Sigmoid colon (tissue), 7 donors: ENCODE data around the gene ARTN. TPM values are rescaled to one million over a fixed set of nuclear protein-coding genes. Genes with fewer than 3 reads are reported as not detected.

ENCODE experiments used
- DNase-seq: peaks from one replicate; pipeline ENCODE4 v3.0.0-alpha.2; 2019
- H3K27ac ChIP-seq, 4 donors: fragments of 200-600 bp; sonication (generic); one replicate each; pipeline ENCODE4 v1.5.1; 2016 to 2019; ENCODE audit warnings: mild to moderate bottlenecking in 1 of 4
- H3K27me3 ChIP-seq, 3 donors: fragments of 200-600 bp; sonication (generic); one replicate each; pipeline ENCODE4 v1.5.1; 2019; ENCODE audit warnings: mild to moderate bottlenecking in 1 of 3
- H3K36me3 ChIP-seq, 4 donors: fragments of 200-600 bp; sonication (generic); one replicate each; pipeline ENCODE4 v1.5.1; 2016 to 2019
- H3K4me1 ChIP-seq, 4 donors: fragments of 200-600 bp; sonication (generic); one replicate each; pipeline ENCODE4 v1.5.1; 2017 to 2019
- H3K4me3 ChIP-seq, 4 donors: fragments of 200-600 bp; sonication (generic); one replicate each; pipeline ENCODE4 v1.5.1; 2017 to 2019; ENCODE audit warnings: mild to moderate bottlenecking in 2 of 4, moderate library complexity in 1 of 4
- H3K9me3 ChIP-seq, 4 donors: fragments of 200-600 bp in 3 of 4; sonication (generic) in 3 of 4; one replicate each; pipeline versions ENCODE4 v1.5.1 to v1.6.1; 2013 to 2019
- CTCF ChIP-seq, 4 experiments: fragments of 450-650 bp in 3 of 4; fragments of 200-600 bp in 1 of 4; IDR thresholded peaks; one replicate each; pipeline ENCODE4 v1.5.1; 2016 to 2019; ENCODE audit warnings: antibody characterized with exemption in 4 of 4, mild to moderate bottlenecking in 3 of 4, moderate library complexity in 2 of 4
- EP300 ChIP-seq, 4 donors: sonication (generic); formaldehyde crosslinking; IDR thresholded peaks; one replicate each; pipeline ENCODE4 v1.6.1; 2017; ENCODE audit warnings: antibody characterized with exemption in 4 of 4
- POLR2A ChIP-seq, 2 donors: fragments of 450-650 bp; IDR thresholded peaks; one replicate each; pipeline ENCODE4 v1.6.1; 2016; ENCODE audit warnings: antibody characterized with exemption in 2 of 2, mild to moderate bottlenecking in 2 of 2, moderate library complexity in 2 of 2
- POLR2AphosphoS5 ChIP-seq, 4 donors: sonication (generic); formaldehyde crosslinking; IDR thresholded peaks; one replicate each; pipeline ENCODE4 v1.6.1; 2017; ENCODE audit warnings: antibody characterized with exemption in 4 of 4
- WGBS, 2 donors: extraction: QIAGEN DNeasy Blood & Tissue Kit; methylation state at CpG; one replicate each; pipeline ENCODE4 v1.1.7; 2013; 5-methylcytosine and 5-hydroxymethylcytosine counted together
- intact Hi-C: fragments of 100-400 bp; cut with DNase I; formaldehyde crosslinking; loops from one replicate; pipeline ENCODE4 v1.15.1; 2023
- polyA plus RNA-seq, 3 donors: library from polyadenylated mRNA; stranded (reverse); fragments of 200-250 nt; gene quantifications; one replicate each; pipeline ENCODE4 v1.2.3, GENCODE V29; 2013
- total RNA-seq, 4 donors: library from RNA; depleted of rRNA; stranded (reverse); fragments of >200 nt; gene quantifications; one replicate each; pipeline ENCODE4 v1.1.0, GENCODE V29; 2016
- donor health status: healthy with polysubstance abuse.
- donor health status: Bipolar disorder and iron deficiency.
- donor health status: healthy.

ARTN gene
- total and polyA plus RNA-seq, 7 donors, result 0.99 to 8.1 (median 2.4) TPM; not detected in 2

- no peaks in the 10 kb centered on the region for H3K27me3 ChIP-seq
- intact Hi-C loops, result no loop called here
- no peaks in the 10 kb centered on the region for H3K4me1 ChIP-seq
- no peak overlapping the region for H3K27ac ChIP-seq
- H3K4me3 ChIP-seq, result no peak overlapping the region
- H3K9me3 ChIP-seq, result no peaks in the 10 kb centered on the region
- 94 to 95% methylated on average over 3 of the region's 3 CpGs for WGBS, 2 donors
- no peak for DNase-seq
- H3K36me3 ChIP-seq, result peaks cover 0 to 88% (median 38%) of the 10 kb centered on the region in 4 donors
- TF ChIP-seq EP300 (IDR thresholded peaks at IDR 0.05) (no peak), POLR2AphosphoS5 (IDR thresholded peaks at IDR 0.05) (no peak), POLR2A (IDR thresholded peaks at IDR 0.05) (no peak), CTCF (IDR thresholded peaks at IDR 0.05) (no peak)
Observed at GRCh38 chr1:43963006-43963405, 29.4 kb downstream of the ARTN start.

GRCh38 chr1:43963890-43964289, 30.3 kb downstream of the ARTN start:
- 90 to 92% methylated on average over 5 of the region's 5 CpGs for WGBS, 2 donors
- Histone ChIP-seq H3K9me3 (no peaks in the 10 kb centered on the region), H3K27me3 (no peaks in the 10 kb centered on the region), H3K27ac (no peak overlapping the region), H3K4me3 (no peak overlapping the region), H3K36me3 (peaks cover 0 to 79% (median 29%) of the 10 kb centered on the region in 4 donors), H3K4me1 (no peaks in the 10 kb centered on the region)
- no peak for TF ChIP-seq POLR2AphosphoS5 (IDR thresholded peaks at IDR 0.05)
- TF ChIP-seq EP300 (IDR thresholded peaks at IDR 0.05), result no peak
- no peak for TF ChIP-seq CTCF (IDR thresholded peaks at IDR 0.05)
- TF ChIP-seq POLR2A (IDR thresholded peaks at IDR 0.05), result no peak
- intact Hi-C loops, result no loop called here
- no peak for DNase-seq

DNA sequence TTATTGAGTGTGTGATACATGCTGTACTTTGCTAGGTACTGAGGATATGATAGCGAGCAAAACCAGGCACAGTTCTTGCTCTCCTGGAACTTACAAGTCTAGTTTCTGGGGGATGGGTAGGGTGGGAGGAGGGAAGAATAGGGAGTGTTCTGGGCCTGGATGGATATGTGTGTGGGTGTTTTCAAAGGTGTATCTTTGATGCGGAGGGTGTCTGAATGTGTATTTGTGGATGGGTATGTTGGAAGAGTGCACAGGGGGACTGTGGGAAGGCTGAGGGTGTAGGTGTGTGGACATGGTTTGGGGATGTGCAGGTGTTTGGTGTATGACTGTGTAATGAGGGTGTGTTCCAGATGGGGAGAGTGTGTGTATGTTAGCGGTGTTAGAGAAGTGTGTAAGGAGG, 31.7 kb downstream of the ARTN start:
- no peak overlapping the region for H3K4me3 ChIP-seq
- no peak overlapping the region for H3K27ac ChIP-seq
- TF ChIP-seq CTCF (IDR thresholded peaks at IDR 0.05) (no peak), POLR2A (IDR thresholded peaks at IDR 0.05) (no peak), POLR2AphosphoS5 (IDR thresholded peaks at IDR 0.05) (no peak), EP300 (IDR thresholded peaks at IDR 0.05) (no peak)
- DNase-seq, result no peak
- intact Hi-C loops, result no loop called here
- H3K4me1 ChIP-seq, result peaks cover 0 to 6% (median 2%) of the 10 kb centered on the region in 4 donors
- no peaks in the 10 kb centered on the region for H3K27me3 ChIP-seq
- peaks cover 0 to 65% (median 19%) of the 10 kb centered on the region in 4 donors for H3K36me3 ChIP-seq
- no peaks in the 10 kb centered on the region for H3K9me3 ChIP-seq
- 91% methylated on average over 3 of the region's 3 CpGs for WGBS, 2 donors

DNA sequence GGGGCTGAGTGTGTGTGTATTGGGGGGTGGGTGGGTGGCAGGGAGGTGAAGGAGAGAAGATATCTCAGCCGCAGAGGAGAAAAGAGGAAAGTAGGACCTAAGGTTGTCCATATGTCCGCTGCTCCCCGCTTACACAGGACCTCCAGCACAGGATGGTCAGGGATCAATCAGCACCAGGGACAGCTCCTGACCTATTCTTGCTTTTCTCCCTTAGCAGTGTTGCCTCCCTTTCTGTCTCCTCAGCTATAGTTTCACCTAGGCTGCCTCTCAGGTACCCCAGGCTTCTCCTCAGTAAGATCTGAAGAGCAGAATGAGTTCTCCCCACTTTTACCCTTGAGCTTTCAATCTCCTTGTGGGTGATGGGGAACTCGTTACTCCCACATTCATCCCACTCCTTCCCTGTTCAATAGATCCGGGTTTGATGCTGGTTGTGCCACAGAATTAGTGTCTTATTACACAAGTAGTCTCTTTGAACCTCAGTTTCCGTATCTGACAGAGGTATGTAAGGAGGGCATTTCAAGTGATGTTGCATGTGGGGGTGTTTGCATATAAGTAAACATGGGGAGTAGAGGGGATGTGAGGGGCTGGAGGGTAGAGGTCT, 34.8 kb downstream of the ARTN start:
- no peak overlapping the region for H3K4me3 ChIP-seq
- DNase-seq, result no peak
- no peak overlapping the region for H3K27ac ChIP-seq
- peaks cover 0 to 42% (median 13%) of the 10 kb centered on the region in 4 donors for H3K36me3 ChIP-seq
- H3K4me1 ChIP-seq, result peaks cover 0 to 18% (median 11%) of the 10 kb centered on the region in 4 donors
- no peaks in the 10 kb centered on the region for H3K9me3 ChIP-seq
- intact Hi-C loops, result no loop called here
- TF ChIP-seq POLR2A (IDR thresholded peaks at IDR 0.05), result no peak
- TF ChIP-seq POLR2AphosphoS5 (IDR thresholded peaks at IDR 0.05), result no peak
- no peak for TF ChIP-seq EP300 (IDR thresholded peaks at IDR 0.05)
- TF ChIP-seq CTCF (IDR thresholded peaks at IDR 0.05), result no peak
- WGBS, 2 donors, result 91 to 95% methylated on average over 6 of the region's 6 CpGs
- H3K27me3 ChIP-seq, result no peaks in the 10 kb centered on the region

- Histone ChIP-seq H3K4me3 (peak overlapping the region in 3 of 4 donors; percentile 63 to 90 (median 69)), H3K36me3 (peaks cover 0 to 33% (median 11%) of the 10 kb centered on the region in 4 donors)
Observed at GRCh38 chr1:43969416-43969745, 35.8 kb downstream of the ARTN start.

More at GRCh38 chr1:43969416-43969745, 35.8 kb downstream of the ARTN start:
- no peak overlapping the region for H3K27ac ChIP-seq
- TF ChIP-seq POLR2AphosphoS5 (IDR thresholded peaks at IDR 0.05), result no peak
- no peak for TF ChIP-seq CTCF (IDR thresholded peaks at IDR 0.05)
- TF ChIP-seq EP300 (IDR thresholded peaks at IDR 0.05), result no peak
- no peak for TF ChIP-seq POLR2A (IDR thresholded peaks at IDR 0.05)
- H3K4me1 ChIP-seq, result peaks cover 0 to 26% (median 14%) of the 10 kb centered on the region in 4 donors
- no peaks in the 10 kb centered on the region for H3K9me3 ChIP-seq
- intact Hi-C loops, result no loop called here
- WGBS, 2 donors, result 64 to 65% methylated on average over 7 of the region's 7 CpGs
- no peaks in the 10 kb centered on the region for H3K27me3 ChIP-seq
- DNase-seq, result no peak
